Measurements from ENCODE around the gene KIFC1. TPM values are rescaled to one million over a fixed set of nuclear protein-coding genes. Genes with fewer than 3 reads are reported as not detected.
"Not testable (repeated sequence)": the region's sequence is repeated elsewhere in the genome, so short reads cannot be mapped to it uniquely, and the experiment has no call there.

Gene KIFC1, protein sequence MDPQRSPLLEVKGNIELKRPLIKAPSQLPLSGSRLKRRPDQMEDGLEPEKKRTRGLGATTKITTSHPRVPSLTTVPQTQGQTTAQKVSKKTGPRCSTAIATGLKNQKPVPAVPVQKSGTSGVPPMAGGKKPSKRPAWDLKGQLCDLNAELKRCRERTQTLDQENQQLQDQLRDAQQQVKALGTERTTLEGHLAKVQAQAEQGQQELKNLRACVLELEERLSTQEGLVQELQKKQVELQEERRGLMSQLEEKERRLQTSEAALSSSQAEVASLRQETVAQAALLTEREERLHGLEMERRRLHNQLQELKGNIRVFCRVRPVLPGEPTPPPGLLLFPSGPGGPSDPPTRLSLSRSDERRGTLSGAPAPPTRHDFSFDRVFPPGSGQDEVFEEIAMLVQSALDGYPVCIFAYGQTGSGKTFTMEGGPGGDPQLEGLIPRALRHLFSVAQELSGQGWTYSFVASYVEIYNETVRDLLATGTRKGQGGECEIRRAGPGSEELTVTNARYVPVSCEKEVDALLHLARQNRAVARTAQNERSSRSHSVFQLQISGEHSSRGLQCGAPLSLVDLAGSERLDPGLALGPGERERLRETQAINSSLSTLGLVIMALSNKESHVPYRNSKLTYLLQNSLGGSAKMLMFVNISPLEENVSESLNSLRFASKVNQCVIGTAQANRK
- total RNA-seq: 0.97 TPM
- long read RNA-seq, partial matches to known transcripts: 0 of 1 reads
- long read RNA-seq, other reads (novel, unspliced or antisense): 0 of 1 reads

DNA sequence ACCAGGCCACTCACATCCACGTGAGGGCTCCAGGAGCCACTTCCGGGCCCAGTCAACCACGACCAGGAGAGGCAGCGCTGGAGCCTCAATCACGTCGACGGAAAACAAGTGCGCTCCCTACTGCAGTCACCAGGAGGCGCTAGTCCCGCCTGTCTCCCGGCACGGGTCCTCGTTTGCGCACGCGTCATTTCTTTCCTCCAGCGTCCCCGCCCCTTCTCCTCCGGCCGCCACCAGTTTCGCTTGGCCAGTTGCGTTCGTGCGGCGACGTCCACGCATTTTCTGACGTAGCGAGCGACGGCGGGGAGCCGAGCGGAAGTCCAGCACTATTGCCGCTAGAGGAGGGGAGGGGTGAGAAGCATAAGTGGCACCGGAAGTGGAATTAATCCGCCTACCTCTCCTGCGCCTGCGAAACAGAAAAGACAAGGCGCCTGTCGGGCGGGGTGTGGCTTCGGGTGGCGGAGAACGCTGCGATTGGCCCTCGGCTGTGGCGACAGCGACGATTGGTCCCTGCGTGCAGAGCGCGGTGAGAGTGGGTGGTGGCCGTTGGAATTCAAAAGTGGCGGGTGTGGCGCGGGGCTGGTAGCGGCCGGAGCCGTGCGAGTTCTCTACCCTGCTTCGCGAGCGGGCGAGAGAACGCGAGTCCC is at the start of gene KIFC1:
Gene KIFC1, plus strand, starts transcription at position 546 of the 644 bp plus-strand sequence. CDS start 163 bp downstream, outside the sequence.
- intact Hi-C loops (cut with DNase I): loop anchor here (2.0 kb wide), 1 partner anchor 35 kb away; no protein-coding TSS in a partner anchor
- DNase-seq: peak; percentile 99
- peak; percentile 98 for ATAC-seq (ENCODE audit: poor library complexity)

DNA sequence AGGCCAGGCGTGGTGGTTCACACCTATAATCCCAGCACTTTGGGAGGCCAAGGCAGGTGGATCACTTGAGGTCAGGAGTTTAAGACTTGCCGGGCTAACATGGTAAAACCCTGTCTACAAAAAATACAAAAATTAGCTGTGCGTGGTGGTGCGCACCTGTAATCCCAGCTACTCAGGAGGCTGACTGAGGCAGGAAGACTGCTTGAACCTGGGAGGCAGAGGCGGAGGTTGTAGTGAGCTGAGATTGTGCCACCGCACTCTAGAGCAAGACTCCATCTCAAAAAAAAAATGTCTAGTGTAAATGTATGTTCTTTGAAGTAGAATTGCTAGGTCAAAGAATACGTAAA is 48.0 kb upstream of the KIFC1 start:
- DNase-seq; ATAC-seq (ENCODE audit: poor library complexity); intact Hi-C loops (cut with DNase I): not testable (repeated sequence)

DNA sequence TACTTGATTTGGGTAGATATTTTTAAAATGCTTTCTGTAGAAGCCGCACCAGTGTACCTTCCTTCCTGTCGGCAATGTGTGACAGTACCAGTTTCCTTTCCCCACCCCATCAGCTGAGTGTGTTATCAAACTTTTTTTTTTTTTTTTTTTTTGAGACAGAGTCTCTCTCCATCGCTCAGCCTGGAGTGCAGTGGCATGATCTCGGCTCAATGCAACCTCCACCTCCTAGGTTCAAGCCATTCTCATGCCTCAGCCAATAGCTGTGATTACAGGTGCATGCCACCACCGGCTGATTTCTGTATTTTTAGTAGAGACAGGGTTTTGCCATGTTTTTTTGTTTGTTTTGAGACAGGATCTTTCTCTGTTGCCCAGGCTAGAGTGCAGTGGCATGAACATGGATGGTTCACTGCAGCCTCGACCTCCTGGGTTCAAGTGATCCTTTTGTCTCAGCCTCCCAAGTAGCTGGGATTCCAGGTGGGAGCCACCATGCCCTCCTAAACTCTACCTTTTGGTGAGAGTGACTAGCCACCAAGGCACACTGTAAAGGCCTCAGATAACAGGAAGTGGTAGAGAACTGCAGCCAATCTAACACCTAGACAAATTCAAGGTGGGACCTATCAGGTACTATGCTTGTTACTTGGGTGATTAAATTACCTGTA is 47.5 kb upstream of the KIFC1 start:
- DNase-seq (no peak), ATAC-seq (ENCODE audit: poor library complexity) (no peak)
- intact Hi-C loops (cut with DNase I): no loop called here

DNA sequence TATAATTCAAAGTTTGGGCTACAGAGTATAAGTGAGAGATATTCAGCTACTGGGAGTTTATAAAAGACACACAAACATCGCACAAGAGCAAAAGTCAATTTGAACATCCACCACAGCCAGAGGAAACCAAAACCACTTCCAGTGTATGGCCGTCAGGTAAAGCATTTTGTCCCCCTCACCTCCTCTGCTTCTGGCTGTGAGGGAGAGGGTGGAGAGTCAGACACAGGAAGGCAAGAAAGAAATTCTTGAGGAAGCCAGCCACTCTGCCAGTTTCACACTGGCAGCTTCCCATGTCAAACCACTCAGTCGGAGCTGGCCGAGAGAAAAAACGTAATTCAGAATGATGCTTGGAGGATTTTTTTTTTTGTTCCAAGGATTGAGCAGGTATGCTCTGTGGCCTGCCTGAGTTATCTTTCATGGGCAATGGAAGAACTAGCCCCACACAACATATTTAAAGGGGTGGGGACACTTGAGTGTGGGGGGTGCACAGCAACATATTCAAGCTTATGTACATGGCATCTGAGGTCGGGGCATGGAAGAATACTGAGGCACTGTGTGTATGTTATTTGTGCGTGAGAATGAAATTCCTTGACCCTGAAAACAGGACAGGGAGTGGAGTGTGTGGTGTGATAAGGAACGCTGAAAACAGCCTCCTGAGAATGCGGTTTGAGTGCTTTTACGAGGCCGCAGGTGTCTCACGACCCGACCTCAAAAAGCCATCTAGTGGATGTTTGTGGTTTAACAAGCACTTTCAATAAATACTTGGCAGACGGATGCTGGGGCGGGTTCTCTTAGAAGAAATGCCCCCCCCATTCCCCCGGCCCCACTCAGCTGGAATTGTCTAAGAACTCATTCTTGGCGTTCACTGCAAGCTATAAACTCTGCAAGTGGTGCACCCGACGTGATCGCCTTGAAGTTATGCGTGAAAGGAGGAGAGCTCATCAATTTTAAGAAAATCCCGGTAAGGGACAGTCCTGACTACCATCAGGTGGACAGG is 46.6 kb upstream of the KIFC1 start:
- ATAC-seq (ENCODE audit: poor library complexity) (peak; percentile 66), DNase-seq (peak; percentile 60)

DNA sequence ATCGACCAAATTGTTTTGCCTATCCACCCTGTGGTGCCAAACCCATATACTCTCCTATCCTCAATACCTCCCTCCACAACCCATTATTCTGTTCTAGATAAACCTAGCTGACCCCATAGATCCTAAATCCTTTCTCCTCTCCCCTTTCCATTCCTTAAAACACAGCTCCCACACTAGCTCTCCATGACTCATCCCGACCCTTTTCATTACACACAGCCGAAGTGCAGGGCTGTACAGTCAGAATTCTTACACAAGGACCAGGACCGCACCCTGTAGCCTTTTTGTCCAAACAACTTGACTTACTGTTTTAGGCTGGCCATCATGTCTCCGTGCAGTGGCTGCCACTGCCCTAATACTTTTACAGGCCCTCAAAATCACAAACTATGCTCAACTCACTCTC is 44.7 kb upstream of the KIFC1 start:
- DNase-seq; intact Hi-C loops (cut with DNase I); ATAC-seq (ENCODE audit: poor library complexity): not testable (repeated sequence)

More for the DNA sequence above, 46.6 kb upstream of the KIFC1 start:
- intact Hi-C loops (cut with DNase I): no loop called here

DNA sequence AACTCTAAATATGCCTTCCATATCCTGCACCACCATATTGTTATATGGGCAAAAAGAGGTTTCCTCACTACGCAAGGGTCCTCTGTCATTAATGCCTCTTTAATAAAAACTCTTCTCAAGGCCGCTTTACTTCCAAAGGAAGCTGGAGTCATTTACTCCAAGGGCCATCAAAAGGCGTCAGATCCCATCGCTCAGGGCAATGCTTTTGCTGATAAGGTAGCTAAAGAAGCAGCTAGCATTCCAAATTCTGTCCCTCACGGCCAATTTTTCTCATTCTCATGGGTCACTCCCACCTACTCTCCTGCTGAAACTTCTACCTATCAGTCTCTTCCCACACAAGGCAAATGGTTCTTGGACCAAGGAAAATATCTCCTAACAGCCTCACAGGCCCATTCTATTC is 43.8 kb upstream of the KIFC1 start:
- ATAC-seq (ENCODE audit: poor library complexity) (no peak), DNase-seq (no peak)
- intact Hi-C loops (cut with DNase I): no loop called here

DNA sequence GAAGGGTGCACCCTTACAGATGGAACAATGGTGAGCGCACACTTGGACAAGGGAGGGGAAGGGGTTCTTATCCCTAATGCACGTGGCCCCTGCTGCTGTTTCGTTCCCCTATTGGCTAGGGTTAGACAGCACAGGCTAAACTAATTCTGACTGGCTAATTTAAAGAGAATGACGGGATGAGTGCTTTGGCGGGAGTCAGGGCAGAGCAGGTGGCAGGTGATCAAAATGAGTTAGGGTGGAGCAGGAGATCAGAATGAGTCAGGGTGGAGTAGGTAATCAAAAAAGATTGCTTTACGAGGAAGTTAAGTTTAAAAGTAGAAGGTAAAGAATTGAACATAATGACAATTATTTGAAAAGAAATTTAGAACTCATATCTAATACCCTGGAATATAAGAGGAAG is 35.8 kb upstream of the KIFC1 start:
- ATAC-seq (ENCODE audit: poor library complexity); intact Hi-C loops (cut with DNase I); DNase-seq: not testable (repeated sequence)

DNA sequence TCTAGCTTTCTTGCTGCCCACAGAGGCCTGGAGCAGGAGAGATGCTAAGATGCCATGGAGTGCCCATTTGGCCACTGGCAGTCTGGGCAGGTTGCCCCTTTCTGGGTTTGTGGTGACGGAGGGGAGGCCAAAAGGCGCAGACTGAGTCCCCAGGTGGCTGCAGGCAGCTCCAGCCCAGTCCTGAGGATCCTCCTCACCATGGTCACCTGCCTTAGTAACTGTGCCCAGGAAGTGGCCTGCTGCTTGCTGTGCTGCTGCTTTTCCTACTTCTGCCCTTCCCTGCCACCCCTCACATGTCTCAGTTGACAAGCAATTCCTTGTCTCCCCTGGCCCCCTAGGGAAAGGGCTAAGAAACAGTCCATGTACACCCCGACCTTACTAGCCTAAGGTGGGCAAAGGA is 35.3 kb upstream of the KIFC1 start:
- intact Hi-C loops (cut with DNase I): no loop called here
- no peak for ATAC-seq (ENCODE audit: poor library complexity)
- DNase-seq: no peak

DNA sequence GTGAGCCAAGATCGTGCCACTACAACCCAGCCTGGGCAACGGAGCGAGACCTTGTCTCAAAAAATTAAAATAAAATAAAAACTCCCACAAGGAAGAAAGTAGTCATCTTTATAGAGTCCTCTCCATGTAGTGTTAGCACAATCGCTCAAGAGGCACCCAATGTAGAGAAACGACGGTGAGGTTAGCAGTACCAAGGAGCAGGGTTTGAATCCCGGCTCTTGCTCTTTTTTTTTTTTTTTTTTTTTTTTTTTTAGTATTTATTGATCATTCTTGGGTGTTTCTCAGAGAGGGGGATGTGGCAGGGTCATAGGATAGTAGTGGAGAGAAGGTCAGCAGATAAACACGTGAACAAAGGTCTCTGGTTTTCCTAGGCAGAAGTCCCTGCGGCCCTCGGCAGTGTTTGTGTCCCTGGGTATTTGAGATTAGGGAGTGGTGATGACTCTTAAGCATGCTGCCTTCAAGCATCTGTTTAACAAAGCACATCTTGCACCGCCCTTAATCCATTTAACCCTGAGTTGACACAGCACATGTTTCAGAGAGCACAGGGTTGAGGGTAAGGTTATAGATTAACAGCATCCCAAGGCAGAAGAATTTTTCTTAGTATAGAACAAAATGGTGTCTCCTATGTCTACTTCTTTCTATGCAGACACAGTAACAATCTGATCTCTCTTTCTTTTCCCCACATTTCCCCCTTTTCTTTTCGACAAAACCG is 34.3 kb upstream of the KIFC1 start:
- DNase-seq; intact Hi-C loops (cut with DNase I); ATAC-seq (ENCODE audit: poor library complexity): not testable (repeated sequence)

DNA sequence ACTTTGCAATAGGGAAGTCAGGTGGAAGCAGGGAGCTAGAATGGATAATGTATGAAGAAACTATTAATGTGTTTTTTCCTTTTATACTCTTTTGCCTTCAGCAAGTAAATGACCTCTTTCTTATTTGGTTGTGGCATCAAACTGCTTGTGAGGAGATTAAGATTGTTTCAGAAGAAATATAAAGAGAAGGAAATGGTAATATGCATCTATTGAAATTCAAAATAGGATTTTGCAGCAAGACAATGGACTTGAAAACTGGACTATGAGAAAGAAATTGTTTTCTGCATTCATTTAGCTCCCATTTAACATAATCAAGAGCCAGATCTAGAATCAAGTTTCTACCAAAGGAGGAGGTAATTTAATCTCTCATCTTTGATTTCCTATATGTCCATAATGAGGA is 32.3 kb upstream of the KIFC1 start:
- DNase-seq: no peak
- no peak for ATAC-seq (ENCODE audit: poor library complexity)
- intact Hi-C loops (cut with DNase I): no loop called here

DNA sequence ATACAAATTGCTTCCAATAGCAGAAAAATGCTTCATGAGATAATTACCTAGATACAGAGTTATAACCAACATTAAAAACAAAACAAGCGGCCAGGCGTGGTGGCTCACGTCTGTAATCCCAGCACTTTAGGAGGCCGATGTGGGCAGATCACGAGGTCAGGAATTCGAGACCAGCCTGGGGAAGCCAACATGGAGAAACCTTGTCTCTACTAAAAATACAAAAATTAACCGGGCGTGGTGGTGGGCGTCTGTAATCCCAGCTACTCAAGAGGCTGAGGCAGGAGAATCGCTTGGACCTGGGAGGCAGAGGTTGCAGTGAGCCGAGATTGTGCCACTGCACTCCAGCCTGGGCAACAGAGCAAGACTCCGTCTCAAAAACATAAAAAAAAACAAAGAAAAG is 28.1 kb upstream of the KIFC1 start:
- ATAC-seq (ENCODE audit: poor library complexity); intact Hi-C loops (cut with DNase I); DNase-seq: not testable (repeated sequence)

DNA sequence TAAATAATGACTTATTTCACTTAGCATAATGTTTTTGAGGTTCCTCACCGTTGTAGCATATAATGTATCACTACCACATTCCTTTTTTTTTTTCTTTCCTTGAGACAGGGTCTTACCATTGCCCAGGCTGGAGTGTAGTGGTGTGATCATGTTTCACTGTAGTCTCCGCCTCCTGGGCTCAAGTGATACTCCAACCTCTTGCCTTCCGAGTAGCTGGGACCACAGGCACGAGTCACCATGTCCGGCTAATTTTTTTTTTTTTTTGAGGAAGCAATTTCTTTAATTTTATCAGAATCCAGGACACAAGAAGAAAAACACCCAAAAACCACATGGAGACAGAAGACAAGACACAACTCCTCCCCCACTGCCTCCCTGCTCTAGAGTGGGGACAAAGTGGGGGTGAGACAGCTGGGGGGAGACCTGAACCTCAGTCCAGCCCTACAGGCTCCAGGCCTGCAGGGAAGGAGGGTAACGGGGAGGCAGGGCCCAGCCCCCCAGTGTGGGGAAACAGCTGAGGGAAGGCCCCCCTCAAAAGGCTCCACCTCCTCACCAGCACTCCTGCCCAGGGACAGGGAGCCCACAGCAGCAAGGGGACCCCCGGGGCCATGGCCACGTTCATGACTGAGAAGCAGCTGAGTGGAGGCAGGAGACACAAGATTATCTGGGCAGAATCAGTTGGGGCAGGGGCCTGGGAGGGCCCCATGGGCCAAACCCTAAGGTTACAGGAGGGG is 27.0 kb upstream of the KIFC1 start:
- DNase-seq; intact Hi-C loops (cut with DNase I); ATAC-seq (ENCODE audit: poor library complexity): not testable (repeated sequence)

DNA sequence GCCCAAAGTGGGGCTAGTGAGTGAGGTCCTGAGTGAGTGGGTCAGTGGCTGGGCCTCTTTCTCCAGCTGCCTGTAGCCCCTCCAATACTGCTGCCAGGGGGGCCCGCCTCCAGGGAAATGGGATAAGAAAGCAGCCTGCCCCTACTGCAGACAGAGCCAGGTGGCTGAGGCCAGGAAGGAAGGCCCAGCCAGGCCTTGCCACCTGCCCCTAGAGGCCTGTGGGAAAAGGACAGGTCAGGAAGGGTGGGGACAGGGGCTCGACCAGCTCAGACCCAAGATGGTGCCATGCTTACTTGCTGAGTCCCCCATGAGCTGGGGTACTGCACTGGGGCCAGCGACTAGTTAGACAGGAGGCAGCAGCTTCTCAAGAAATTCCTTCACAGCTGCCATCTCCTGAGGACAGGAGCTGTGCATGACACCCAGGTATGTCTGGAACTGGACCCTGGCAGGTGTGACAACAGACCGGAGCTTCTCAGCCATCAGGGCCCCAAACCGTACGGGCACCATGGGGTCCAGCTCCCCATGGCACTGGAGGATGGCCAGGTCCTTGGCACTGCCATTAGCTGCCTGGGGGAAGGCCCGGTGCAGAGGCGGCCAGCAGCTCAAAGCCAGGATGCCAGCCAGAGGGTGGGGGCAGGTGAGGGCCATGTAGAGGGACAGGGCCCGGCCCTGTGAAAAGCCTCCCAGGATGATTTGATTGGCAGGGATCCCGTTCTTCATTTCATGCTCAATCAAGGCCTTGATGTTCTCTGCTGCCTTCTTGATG is 26.2 kb upstream of the KIFC1 start:
- ATAC-seq (ENCODE audit: poor library complexity); intact Hi-C loops (cut with DNase I); DNase-seq: not testable (repeated sequence)

DNA sequence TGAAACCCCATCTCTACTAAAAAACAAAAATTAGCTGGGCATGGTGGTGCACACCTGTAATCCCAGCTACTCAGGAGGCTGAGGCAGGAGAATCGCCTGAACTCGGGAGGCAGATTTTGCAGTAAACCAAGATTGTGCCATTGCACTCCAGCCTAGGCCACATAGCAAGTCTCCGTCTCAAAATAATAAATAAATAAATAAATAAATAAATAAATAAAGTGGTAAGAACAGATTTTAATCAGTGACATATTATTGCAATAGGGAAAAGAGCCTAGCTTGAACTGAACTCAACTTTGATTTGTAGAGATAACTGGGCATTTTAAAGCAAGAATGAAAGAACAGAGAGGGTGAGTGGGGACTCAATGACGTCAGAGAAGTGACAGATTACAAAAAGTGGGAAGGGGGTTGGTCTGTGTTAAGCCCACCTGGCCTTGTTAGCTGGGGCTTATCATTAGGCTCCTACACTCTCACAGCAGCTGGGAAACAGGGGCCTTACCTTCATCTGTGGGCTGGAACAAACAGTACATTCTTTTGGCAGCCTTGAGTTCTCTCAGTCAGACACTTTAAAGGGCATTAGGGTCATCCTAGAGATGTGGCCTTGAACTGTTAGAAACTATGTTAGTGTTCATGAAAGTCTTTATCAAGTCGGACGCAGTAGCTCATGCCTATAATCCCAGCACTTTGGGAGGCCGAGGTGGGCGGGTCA is 24.5 kb upstream of the KIFC1 start:
- intact Hi-C loops (cut with DNase I): no loop called here
- DNase-seq (no peak), ATAC-seq (ENCODE audit: poor library complexity) (no peak)

DNA sequence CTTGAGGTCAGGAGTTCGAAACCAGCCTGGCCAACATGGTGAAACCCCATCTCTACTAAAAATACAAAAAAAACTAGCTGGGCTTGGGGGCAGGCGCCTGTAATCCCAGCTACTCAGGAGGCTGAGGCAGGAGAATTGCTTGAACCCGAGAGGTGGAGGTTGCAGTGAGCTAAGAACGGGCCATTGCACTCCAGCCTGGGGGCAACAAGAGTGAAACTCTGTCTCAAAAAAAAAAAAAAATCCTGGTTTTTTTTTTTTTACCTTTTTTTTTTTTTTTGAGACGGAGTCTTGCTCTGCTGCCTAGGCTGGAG is 24.0 kb upstream of the KIFC1 start:
- not testable (repeated sequence) for ATAC-seq (ENCODE audit: poor library complexity)

More for the DNA sequence above, 24.0 kb upstream of the KIFC1 start:
- intact Hi-C loops (cut with DNase I); DNase-seq: not testable (repeated sequence)
